Common myeloid progenitor, CD34-positive (primary cell): ENCODE results near the gene P3H2.

Experiments used
- CTCF ChIA-PET: fragments of 350-600 bp; sonication (Branson Sonifier 250); formaldehyde crosslinking; loops from one replicate; lab custom pipeline; 2021; ENCODE audit warnings: antibody characterized with exemption; lab: Charles Lee
- POLR2A ChIA-PET: fragments of 350-600 bp; sonication (Branson Sonifier 250); formaldehyde crosslinking; loops from one replicate; lab custom pipeline; 2021; ENCODE audit warnings: antibody characterized with exemption; lab: Charles Lee
- DNase-seq, 3 donors: peaks; one replicate each; pipeline versions ENCODE4 v3.0.0 to v3.0.0-alpha.2; 2013
- H3K27ac ChIP-seq, 2 experiments: 1 replicate in 1 of 2; 2 replicates in 1 of 2; pipeline ENCODE4 v1.7.0; 2013; ENCODE audit warnings: inconsistent platforms in 2 of 2, low read length in 2 of 2, mild to moderate bottlenecking in 2 of 2, low read depth in 1 of 2, moderate library complexity in 1 of 2; ENCODE audit not compliant: severe bottlenecking in 2 of 2, insufficient read depth in 1 of 2, poor library complexity in 1 of 2
- H3K27me3 ChIP-seq, 5 experiments: replicated peaks in 2 of 5; 1 replicate in 3 of 5; 2 replicates in 2 of 5; pipeline versions ENCODE4 v1.6.1 to v1.7.0; 2013; ENCODE audit warnings: low read length in 4 of 5, mild to moderate bottlenecking in 2 of 5, moderate library complexity in 2 of 5, inconsistent platforms in 1 of 5; ENCODE audit not compliant: insufficient read depth in 5 of 5, control insufficient read depth in 4 of 5
- H3K36me3 ChIP-seq, 4 experiments: 1 replicate in 2 of 4; 2 replicates in 2 of 4; pipeline versions ENCODE4 v1.6.1 to v1.7.0; 2013; ENCODE audit warnings: low read length in 3 of 4, control low read depth in 1 of 4, mild to moderate bottlenecking in 1 of 4; ENCODE audit not compliant: control insufficient read depth in 4 of 4, insufficient read depth in 4 of 4
- H3K4me1 ChIP-seq, 4 experiments: 1 replicate in 3 of 4; 2 replicates in 1 of 4; pipeline versions ENCODE4 v1.6.1 to v1.7.1; 2013; ENCODE audit warnings: low read length in 3 of 4, mild to moderate bottlenecking in 3 of 4, control low read depth in 1 of 4, inconsistent platforms in 1 of 4, moderate library complexity in 1 of 4; ENCODE audit not compliant: control insufficient read depth in 4 of 4, insufficient read depth in 4 of 4; ENCODE audit errors: control extremely low read depth in 1 of 4
- H3K4me3 ChIP-seq, 7 experiments: 1 replicate in 4 of 7; 2 replicates in 3 of 7; pipeline versions ENCODE4 v1.5.1 to v1.7.0; 2013; ENCODE audit warnings: mild to moderate bottlenecking in 7 of 7, low read length in 6 of 7, moderate library complexity in 6 of 7, inconsistent platforms in 2 of 7, low read depth in 2 of 7, control low read depth in 1 of 7; ENCODE audit not compliant: insufficient read depth in 4 of 7, control insufficient read depth in 1 of 7; ENCODE audit errors: extremely low read depth in 1 of 7
- H3K9me3 ChIP-seq, 5 experiments: 1 replicate in 4 of 5; 2 replicates in 1 of 5; pipeline versions ENCODE4 v1.6.1 to v1.7.1; 2013; ENCODE audit warnings: low read length in 4 of 5, mild to moderate bottlenecking in 2 of 5, inconsistent platforms in 1 of 5, low read depth in 1 of 5, moderate library complexity in 1 of 5; ENCODE audit not compliant: control insufficient read depth in 4 of 5, insufficient read depth in 2 of 5; ENCODE audit errors: control extremely low read depth in 1 of 5
- WGBS: methylation state at CpG from one replicate; pipeline ENCODE4 v1.1.5; 2013; ENCODE audit not compliant: insufficient coverage; 5-methylcytosine and 5-hydroxymethylcytosine counted together

The P3H2 gene

GRCh38 chr3:190051641-190052040, 69.1 kb downstream of the P3H2 start:
- DNase-seq: no peak
- Histone ChIP-seq H3K9me3 (no peaks in the 10 kb centered on the region), H3K27ac (no peak overlapping the region), H3K27me3 (no peaks in the 10 kb centered on the region), H3K4me3 (no peak overlapping the region), H3K4me1 (no peaks in the 10 kb centered on the region), H3K36me3 (no peaks in the 10 kb centered on the region)
- CTCF ChIA-PET: interaction anchor here (0.6 to 1.4 kb wide), 2 partner anchors 11 to 12 kb away, joined by 6 read pairs; no protein-coding TSS in a partner anchor
- WGBS: 86% methylated on average over 1 of the region's 2 CpGs
- POLR2A ChIA-PET: no interaction called here

GRCh38 chr3:190048932-190049441, 71.7 kb downstream of the P3H2 start:
- DNase-seq: peak in 1 of 3 donors; percentile 12
- Histone ChIP-seq H3K9me3 (no peaks in the 10 kb centered on the region), H3K4me3 (peak overlapping the region in 1 of 7 experiments; percentile 24), H3K36me3 (no peaks in the 10 kb centered on the region), H3K4me1 (no peaks in the 10 kb centered on the region), H3K27ac (no peak overlapping the region), H3K27me3 (no peaks in the 10 kb centered on the region)
- 57% methylated on average over 5 of the region's 9 CpGs for WGBS
- ChIA-PET CTCF (interaction anchor here (1.4 kb wide), 1 partner anchor 10 kb away, joined by 3 read pairs; no protein-coding TSS in a partner anchor), POLR2A (no interaction called here)

GRCh38 chr3:190044974-190045373, 75.7 kb downstream of the P3H2 start:
- peaks cover 0 to 5% (median 0%) of the 10 kb centered on the region in 4 experiments for H3K4me1 ChIP-seq
- no peaks in the 10 kb centered on the region for H3K27me3 ChIP-seq
- no peak overlapping the region for H3K4me3 ChIP-seq
- ChIA-PET POLR2A (no interaction called here), CTCF (no interaction called here)
- no peak overlapping the region for H3K27ac ChIP-seq
- H3K9me3 ChIP-seq: no peaks in the 10 kb centered on the region
- WGBS: 80% methylated on average over 1 of the region's 2 CpGs
- H3K36me3 ChIP-seq: no peaks in the 10 kb centered on the region
- no peak for DNase-seq

GRCh38 chr3:190044142-190044541, 76.6 kb downstream of the P3H2 start:
- POLR2A ChIA-PET: no interaction called here
- H3K27ac ChIP-seq: no peak overlapping the region

GRCh38 chr3:190043741-190044140, 77.0 kb downstream of the P3H2 start:
- DNase-seq: no peak
- ChIA-PET CTCF (interaction anchor here (0.8 kb wide), 1 partner anchor 25 kb away, joined by 3 read pairs; no protein-coding TSS in a partner anchor), POLR2A (no interaction called here)

More at GRCh38 chr3:190044142-190044541, 76.6 kb downstream of the P3H2 start:
- Histone ChIP-seq H3K36me3 (no peaks in the 10 kb centered on the region), H3K9me3 (no peaks in the 10 kb centered on the region), H3K4me3 (no peak overlapping the region), H3K27me3 (no peaks in the 10 kb centered on the region), H3K4me1 (peaks cover 0 to 5% (median 0%) of the 10 kb centered on the region in 4 experiments)
- no peak for DNase-seq
- WGBS: 98% methylated on average over 4 of the region's 4 CpGs
- CTCF ChIA-PET: interaction anchor here (0.8 kb wide), 1 partner anchor 26 kb away, joined by 3 read pairs; no protein-coding TSS in a partner anchor

GRCh38 chr3:190042558-190042957, 78.1 kb downstream of the P3H2 start:
- Histone ChIP-seq H3K36me3 (no peaks in the 10 kb centered on the region), H3K9me3 (no peaks in the 10 kb centered on the region), H3K4me1 (peaks cover 0 to 15% (median 0%) of the 10 kb centered on the region in 4 experiments), H3K4me3 (no peak overlapping the region), H3K27ac (no peak overlapping the region), H3K27me3 (no peaks in the 10 kb centered on the region)
- POLR2A ChIA-PET: no interaction called here
- CTCF ChIA-PET: no interaction called here
- WGBS: no CpG with 5 or more reads among the region's 2 CpGs
- no peak for DNase-seq

More at GRCh38 chr3:190043741-190044140, 77.0 kb downstream of the P3H2 start:
- Histone ChIP-seq H3K27ac (no peak overlapping the region), H3K27me3 (no peaks in the 10 kb centered on the region), H3K9me3 (no peaks in the 10 kb centered on the region), H3K4me3 (no peak overlapping the region), H3K36me3 (no peaks in the 10 kb centered on the region), H3K4me1 (peaks cover 0 to 5% (median 0%) of the 10 kb centered on the region in 4 experiments)

- POLR2A ChIA-PET: no interaction called here
- Histone ChIP-seq H3K9me3 (no peaks in the 10 kb centered on the region), H3K27me3 (no peaks in the 10 kb centered on the region), H3K4me3 (no peak overlapping the region), H3K36me3 (no peaks in the 10 kb centered on the region), H3K4me1 (peaks cover 0 to 15% (median 0%) of the 10 kb centered on the region in 4 experiments), H3K27ac (no peak overlapping the region)
- WGBS: 67% methylated on average over 3 of the region's 3 CpGs
- peak in 2 of 3 donors; percentile 5 to 10 for DNase-seq
- CTCF ChIA-PET: interaction anchor here (2.1 kb wide), 1 partner anchor 10 kb away, joined by 6 read pairs; no protein-coding TSS in a partner anchor
Observed at GRCh38 chr3:190041333-190042041, 79.2 kb downstream of the P3H2 start.
